CD4-positive, alpha-beta T cell treated with Interleukin-17A for 4 hours (primary cell): Measurements from ENCODE around the gene CIDEB.

ENCODE experiments used
- DNase-seq: peaks from one replicate; pipeline ENCODE4 v3.0.0-alpha.2; 2020; ENCODE audit warnings: mixed read lengths

CIDEB gene

DNA sequence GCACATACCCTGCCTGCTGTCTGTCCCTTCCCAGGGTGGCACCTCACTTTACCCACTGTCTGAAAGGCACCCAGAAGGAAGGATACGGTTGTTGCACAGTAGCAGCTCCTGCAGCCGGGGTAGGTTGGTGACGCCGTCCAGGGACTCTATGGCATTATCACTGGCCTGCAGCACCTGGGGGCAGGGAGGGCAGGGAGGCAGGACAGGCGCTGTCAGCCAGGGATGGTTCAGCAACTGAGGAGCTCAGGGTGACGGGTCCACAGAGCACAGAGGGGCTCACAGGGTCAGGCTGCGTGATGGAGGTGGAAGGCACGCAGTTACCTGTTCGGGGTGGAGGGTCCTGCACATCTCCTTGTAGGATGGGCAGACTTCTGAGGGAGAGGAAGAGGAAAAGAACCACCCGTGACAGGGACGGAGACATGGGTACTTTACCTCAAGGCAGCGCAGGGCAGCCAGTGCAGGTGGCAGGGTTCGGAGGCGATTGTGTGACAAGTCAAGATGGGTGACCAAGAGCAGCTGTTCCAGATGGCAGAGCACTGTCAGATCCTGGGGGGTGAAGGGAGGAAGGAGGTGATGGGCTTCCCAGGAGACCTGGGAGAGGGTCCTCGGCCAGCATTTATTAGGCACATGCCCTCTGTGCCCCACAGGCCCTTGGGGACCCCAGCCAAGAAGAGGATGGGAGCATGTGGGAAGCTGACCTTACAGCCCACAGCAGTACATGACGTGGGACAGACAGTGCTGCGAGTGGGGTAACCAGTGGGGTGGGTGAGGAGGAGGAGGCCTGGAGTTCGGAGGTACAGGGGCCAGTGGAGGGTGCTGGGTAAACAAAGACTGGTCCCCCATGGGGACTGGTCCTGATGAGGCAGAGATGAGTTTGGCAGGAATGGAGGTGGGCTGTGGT, 41.2 kb downstream of the CIDEB start:
- DNase-seq = no peak

DNA sequence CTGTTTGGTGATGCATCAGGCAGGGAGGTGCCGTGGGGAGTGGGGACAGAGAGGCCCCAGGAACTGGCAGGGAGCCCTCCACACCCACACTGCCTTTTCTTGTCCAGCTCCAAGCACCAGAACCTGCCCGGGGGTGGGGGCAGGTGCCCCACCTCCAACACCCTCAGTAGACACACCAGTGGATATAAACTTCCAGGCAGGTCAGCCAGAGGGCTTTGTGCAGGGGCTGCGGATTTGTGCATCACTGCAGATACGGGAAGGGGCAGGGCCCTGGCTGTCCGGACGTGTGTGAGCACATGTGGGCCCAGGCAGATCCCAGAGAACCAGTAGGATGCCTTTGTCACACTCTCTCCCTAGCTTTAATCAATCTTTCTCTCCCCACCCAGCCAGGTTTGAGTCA, 43.5 kb downstream of the CIDEB start:
- DNase-seq = no peak

DNA sequence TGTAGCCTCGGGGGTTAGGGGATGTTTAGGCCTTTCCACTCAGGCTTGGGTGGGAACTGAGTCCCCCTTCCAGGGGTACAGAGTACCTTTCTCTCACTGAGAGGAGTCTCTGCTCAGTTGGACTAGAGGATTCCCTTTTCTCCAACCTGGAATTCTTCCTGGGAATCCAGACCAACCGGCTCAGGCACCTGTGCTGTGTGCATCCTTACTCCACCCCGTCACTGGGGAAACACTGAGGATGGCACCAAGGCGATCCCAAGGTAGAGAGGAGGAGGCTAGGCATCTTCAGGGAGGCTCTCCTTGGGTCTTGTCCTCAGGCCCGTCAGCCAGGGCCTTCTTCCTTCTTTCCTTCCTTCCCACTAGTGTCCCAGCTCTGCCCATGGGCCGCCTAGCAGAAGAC, 43.9 kb downstream of the CIDEB start:
- no peak for DNase-seq

DNA sequence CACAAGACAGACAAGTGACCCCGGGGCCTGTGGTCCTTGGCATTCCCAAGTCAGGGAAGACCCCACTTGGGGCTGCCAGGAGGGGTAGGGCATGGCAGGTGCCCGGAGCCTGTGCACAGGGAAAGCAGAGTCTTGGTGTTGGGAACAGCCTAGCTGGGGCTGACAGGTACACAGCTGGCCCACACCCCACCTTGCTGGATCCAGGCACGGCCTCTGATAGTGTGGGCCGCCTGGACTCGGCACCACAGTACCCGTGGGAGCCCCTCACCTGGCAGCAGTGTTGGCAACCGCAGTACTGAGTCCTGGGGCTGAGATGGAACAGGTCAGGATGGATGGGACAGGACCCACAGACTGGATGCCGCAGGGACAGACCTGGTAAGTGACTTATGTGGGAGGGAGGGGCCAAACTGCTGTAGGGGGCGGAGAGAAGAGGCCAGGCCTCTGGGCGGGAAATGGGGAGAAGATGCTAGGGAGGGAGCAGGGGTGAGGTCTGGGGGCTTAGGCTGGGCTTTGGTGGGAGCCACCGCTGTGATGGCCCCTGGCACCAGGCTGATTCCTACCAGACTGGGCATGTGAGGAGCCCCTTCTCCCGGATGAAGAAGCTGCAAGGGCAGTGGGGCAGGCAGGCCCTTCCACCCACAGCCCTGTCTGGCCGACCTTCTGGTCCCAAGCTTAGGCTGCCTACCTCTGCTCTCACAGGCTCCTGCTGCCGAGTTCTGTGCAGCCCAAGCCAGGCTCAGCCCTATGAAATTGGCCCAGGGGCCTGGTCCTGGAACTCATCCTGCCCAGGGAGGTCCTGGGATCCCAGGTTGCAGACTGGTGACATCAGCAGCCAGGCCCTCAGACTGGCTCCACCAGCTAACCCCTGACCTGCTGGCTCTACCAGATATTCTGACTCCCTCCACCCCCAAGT, 44.7 kb downstream of the CIDEB start, which contains the start of gene TGM1:
Gene TGM1 (minus strand): TSS at position 357 of the 913 bp plus-strand sequence. CDS start 825 bp downstream, outside the sequence.
- DNase-seq = no peak

DNA sequence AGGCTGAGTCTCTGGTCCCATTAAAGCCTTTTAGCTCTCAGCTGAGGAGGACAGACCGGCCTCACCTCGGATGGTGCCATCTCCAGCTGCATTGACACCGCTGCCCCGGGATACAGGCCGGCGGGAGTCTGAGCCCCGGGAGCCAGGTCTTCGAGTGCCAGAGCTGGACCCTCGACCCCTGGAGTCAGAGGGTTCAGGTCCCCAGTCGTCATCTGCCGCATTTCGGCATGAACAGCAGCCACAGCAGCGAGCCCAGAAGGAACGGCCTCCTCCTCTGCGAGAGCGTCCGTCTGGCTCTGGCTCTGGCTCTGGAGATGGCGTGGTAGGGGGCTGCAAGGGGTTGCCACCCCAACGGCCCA, 45.8 kb downstream of the CIDEB start:
- DNase-seq = no peak

DNA sequence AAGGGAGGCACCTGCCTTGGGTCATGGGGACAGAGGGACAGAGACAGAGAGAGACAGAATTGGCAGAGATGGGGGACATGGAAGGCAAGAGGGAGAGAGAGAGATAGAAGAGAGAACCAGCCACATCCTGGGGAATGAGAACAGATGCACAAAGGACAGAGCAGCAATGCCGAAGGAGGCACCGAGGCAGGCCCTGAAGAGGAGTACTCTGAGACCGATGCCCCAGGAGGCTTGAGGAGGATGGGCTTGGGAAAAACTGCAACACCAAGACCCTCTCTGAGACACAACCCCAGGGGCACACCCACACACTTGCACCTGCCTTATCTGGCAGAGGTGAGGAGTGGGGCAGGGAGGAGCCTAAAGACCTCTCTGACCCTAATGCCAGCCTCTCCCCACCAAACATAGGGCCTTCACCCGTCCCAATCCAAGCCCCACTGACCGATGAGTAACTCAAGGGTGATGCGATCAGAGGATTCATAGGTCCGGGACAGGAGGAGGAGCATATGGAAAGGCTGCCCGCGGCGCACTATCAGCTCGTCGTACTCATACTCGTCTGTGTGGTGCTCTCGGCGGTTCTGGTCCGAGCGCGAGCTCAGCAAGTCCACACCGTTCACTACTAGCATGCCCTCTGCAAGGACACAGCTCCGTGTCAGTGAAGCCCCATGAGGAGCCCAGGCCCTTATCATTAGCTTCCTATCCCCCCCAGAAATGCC, 46.4 kb downstream of the CIDEB start:
- DNase-seq = no peak

DNA sequence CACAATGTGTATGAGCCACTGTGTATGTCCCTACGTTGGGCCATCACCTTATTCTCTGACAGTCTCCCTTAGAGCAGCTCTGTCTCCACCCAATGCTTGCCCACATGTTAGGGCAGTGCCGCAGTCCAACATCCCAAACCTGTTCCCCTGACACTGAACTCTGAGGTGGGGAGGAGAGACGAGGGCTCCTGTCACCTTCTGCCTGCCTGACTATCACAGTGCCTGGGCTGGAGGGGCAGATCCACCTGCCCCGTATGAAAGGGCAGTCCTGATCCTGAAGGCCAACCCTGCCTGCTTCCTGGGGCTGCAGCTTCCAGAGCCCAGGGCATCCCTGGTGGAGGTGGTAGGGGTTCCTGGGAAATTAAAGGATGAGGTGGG, 47.0 kb downstream of the CIDEB start:
- no peak for DNase-seq

DNA sequence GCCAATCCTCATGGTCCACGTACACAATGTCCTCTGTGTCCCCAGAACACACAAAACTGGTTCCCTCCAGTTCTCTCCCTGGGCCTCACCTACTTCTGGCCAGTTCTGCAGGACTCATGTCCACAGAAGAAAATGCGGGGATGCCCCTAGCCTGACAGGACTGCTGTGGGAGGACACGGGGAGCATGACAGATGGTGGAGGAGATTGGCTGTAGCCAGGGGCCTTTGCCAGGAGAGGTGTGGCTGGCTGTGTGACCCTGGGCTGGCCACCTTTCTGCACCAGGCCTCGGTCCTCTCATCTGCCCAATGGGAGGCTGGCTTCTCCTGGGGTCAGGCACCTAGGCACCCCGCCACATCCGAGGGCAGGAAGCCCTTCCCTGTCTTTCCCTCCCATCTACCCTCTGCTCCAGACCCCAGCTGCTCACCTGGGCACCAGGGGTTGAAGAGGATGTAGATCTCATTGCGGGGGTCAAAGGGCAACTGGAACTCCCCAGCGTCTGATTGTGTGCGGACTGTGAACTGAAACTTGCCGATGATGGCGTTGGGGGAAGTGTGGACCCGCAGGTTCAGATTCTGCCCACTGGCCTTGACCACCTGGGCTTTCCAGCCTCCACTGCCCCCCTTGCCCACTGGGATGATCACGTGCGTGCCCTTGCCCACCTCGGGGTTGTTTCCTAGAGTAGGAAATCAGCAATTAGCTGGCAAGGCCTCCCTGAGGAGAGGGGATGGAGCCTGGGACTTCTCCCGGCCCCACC, 47.6 kb downstream of the CIDEB start:
- DNase-seq = no peak

DNA sequence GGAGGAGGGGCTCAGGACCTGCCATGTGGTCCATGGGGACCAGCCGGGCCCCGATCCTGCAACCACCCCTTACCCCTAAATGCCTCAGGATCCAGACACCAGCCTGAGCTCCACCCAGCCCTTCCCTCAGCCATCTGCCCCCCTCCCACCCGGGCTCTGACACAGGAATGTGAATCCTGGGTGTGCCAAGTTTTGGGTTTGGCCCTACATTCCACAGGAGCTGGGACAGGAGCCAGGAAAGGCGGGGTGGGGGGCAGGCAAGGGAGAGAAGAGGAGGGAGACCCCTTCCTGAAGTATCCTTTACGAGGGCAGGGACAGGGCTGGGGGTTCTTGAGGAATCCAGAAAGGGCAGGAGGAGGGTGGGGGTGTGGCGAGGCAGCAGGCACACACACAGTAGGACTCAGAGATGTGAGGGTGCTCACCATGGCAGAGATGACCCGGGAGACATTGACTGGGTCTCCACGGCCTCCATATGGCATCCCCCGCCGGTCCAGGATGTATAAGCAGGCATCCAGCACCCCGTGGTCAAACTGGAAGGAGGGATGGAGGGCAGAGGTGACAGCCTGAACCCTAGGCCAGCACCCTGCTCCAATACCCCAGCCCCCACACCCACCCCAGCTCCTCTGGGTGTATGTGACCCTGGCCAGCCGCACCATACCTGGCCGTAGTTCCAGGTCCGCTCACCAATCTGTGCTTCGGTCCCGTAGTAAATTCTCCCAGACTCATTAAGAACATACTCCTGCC, 48.3 kb downstream of the CIDEB start:
- no peak for DNase-seq

DNA sequence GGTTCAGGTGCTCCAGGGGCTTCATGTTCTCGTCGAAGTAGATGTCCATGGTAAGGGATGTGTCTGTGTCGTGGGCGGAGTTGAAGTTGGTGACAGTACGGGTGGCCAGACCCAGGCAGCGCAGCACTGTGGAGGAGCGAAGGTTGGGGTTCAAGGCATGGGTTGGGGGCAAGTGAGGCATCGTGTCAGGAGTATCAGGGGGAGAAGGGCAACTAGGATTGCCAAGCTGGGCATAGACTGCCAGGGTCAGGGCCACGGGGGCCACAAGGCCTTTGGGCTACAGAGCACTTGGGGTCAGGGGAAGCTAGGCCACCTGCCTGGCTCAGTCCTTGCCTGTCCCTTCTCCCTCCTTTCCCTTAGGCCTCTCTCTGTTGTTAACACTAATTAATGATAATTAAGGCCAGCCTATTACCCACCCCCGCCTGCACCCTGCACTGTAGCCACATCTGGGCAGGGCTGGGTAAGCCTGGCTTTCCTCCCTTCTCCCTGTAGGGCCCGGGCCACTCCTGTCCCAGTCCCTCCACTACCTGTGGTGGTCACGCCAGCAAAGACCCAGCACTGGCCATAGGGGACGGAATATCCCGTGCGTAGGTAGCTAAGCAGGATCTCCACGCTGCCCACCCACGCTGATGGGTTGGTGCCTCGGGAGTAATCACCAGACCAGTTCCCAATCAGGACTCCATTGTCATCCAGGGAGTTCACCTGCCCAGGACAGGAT, 49.1 kb downstream of the CIDEB start:
- DNase-seq = no peak

DNA sequence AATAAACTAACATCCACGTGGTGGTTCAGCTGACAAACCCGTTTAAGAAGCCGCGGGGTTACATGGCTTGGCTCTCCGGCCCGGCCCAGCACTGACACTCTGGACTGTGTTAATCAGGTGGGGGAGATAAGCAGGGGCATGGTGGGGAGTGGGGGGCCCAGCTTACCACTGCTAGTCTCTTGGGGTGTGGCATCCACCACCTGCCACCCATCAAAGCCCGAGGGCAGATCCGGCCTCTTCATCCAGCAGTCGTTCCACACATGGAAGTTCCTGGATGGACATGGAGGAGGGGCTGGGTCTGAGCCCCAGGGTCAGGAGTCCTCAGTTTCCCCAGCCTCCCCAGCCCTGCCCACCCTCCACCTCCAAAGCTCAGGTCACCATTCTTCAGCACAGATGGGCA, 49.7 kb downstream of the CIDEB start:
- no peak for DNase-seq

DNA sequence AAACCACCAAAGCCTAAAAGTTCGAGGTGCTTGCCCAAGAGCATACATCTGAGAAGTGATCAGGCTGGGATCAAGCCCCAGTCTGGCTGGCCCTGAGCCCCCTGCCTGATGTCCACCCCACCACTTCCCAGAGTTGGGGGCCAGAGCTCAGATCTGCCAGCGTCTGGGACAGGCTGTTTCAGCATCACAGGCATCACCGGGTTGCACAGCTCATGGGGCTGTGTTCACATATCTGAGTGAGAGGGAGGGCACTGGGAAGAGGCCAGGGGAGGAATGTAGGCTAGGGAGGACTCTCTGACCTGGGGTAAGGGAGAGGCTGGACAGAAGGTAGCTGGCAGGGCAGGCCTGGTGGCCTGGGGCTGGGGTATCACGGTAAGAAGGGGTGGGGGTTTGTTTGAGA, 50.8 kb downstream of the CIDEB start:
- no peak for DNase-seq

DNA sequence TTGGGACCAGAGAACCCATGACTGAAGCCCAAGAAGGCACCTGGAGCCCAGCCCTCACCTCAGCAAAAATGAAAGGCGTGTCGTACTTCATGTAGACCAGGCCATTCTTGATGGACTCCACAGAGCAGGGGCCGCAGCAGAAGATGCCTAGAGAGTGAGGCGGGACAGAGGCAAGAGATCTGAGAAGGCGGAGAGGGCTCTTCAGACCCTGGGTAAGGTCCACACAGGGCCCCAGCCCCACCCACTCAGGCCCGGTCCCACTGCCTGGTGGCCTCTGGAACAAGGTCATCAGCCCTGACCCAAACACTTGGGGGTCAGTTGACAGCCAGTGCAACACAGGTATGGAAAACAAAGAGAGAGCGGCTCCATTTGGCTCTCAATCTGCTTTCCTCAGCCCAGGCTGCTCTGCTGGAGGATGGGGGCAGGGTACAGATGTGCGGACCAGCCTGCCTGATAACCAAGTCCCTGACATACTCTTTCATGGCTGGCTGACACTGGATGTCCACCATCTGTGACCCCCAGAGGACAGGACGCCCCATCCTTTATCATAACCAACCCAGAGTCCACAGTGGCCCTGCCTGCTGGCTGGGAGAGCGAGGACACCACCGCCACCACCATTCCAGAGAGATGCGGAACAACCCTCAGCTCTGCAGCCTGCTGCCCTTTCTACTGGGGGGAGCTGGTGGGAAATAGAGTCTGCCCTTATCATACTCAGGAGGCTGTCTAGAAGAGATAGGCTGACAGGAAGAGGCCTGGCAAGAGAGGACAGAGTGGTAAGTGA, 51.7 kb downstream of the CIDEB start:
- DNase-seq = no peak

DNA sequence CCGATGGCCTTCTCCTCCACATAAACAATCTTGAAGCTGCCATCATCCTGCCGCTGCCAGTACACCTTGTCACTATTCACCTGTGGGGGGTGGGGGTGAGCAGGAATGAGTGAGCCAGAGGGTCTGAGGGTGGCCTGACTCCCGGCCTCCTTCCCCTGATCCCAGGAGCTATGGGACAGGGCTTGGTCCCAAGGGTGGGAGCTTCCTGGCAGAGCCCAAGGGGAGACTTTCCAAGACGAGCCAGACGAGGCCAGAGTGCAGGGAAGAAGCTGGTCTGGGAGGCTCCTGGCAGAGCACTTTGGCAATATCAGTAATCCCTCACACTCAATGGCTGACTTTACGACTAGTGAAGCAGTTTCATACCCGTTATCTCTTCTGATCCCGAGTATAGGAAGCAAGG, 52.3 kb downstream of the CIDEB start:
- DNase-seq = no peak
